Panc1 (cell line): Measurements from ENCODE around the gene PDE11A.

Experiments
- POLR2AphosphoS5 ChIP-seq: IDR thresholded peaks from 2 replicates; pipeline ENCODE4 v1.6.1; 2012; ENCODE audit warnings: mild to moderate bottlenecking, low read depth, low read length, moderate library complexity
- SIN3A ChIP-seq: IDR thresholded peaks from 2 replicates; pipeline ENCODE4 v1.6.1; 2012; ENCODE audit warnings: low read depth, mild to moderate bottlenecking, low read length, moderate library complexity, borderline replicate concordance; ENCODE audit not compliant: insufficient read depth
- TF ChIP-seq, protein P1 (sequence below): fragments of 450-650 bp; IDR thresholded peaks from 2 replicates; pipeline ENCODE4 v1.5.1; 2017; ENCODE audit warnings: mild to moderate bottlenecking
- TF ChIP-seq, protein P2 (sequence below), 2 experiments: IDR thresholded peaks; 2 replicates each; pipeline ENCODE4 v1.6.1; 2011 to 2012; ENCODE audit warnings: low read depth in 2 of 2, control low read depth in 1 of 2, low read length in 1 of 2, mild to moderate bottlenecking in 1 of 2, moderate library complexity in 1 of 2; ENCODE audit not compliant: insufficient read depth in 1 of 2

DNA sequence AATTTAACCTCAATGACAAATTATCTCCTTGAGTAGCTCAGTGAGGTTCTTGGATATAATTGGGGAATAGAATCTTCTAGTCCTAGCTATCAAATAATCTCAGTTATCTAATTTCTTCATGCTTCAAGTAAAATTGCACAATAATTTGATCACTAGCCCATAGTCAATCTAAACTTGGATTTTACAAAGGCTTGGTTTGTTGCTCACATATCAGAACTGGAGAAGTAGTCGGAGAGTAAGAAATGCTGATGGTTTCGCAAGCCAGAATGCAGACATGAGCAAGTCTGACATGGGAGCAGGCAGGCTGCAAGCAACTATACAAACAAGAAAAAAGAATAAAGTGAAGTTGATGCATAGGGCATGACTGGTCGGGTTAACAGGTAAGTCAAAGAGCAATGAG, 11.7 kb upstream of the PDE11A start:
- TF ChIP-seq, protein P1, sequence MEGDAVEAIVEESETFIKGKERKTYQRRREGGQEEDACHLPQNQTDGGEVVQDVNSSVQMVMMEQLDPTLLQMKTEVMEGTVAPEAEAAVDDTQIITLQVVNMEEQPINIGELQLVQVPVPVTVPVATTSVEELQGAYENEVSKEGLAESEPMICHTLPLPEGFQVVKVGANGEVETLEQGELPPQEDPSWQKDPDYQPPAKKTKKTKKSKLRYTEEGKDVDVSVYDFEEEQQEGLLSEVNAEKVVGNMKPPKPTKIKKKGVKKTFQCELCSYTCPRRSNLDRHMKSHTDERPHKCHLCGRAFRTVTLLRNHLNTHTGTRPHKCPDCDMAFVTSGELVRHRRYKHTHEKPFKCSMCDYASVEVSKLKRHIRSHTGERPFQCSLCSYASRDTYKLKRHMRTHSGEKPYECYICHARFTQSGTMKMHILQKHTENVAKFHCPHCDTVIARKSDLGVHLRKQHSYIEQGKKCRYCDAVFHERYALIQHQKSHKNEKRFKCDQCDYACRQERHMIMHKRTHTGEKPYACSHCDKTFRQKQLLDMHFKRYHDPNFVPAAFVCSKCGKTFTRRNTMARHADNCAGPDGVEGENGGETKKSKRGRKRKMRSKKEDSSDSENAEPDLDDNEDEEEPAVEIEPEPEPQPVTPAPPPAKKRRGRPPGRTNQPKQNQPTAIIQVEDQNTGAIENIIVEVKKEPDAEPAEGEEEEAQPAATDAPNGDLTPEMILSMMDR: no peak
- TF ChIP-seq, protein P2, sequence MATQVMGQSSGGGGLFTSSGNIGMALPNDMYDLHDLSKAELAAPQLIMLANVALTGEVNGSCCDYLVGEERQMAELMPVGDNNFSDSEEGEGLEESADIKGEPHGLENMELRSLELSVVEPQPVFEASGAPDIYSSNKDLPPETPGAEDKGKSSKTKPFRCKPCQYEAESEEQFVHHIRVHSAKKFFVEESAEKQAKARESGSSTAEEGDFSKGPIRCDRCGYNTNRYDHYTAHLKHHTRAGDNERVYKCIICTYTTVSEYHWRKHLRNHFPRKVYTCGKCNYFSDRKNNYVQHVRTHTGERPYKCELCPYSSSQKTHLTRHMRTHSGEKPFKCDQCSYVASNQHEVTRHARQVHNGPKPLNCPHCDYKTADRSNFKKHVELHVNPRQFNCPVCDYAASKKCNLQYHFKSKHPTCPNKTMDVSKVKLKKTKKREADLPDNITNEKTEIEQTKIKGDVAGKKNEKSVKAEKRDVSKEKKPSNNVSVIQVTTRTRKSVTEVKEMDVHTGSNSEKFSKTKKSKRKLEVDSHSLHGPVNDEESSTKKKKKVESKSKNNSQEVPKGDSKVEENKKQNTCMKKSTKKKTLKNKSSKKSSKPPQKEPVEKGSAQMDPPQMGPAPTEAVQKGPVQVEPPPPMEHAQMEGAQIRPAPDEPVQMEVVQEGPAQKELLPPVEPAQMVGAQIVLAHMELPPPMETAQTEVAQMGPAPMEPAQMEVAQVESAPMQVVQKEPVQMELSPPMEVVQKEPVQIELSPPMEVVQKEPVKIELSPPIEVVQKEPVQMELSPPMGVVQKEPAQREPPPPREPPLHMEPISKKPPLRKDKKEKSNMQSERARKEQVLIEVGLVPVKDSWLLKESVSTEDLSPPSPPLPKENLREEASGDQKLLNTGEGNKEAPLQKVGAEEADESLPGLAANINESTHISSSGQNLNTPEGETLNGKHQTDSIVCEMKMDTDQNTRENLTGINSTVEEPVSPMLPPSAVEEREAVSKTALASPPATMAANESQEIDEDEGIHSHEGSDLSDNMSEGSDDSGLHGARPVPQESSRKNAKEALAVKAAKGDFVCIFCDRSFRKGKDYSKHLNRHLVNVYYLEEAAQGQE (IDR thresholded peaks at IDR 0.05; ENCODE audit: insufficient read depth in 1 of 2, low read depth in 2 of 2, low read length in 1 of 2): no peak
- TF ChIP-seq SIN3A (no peak), POLR2AphosphoS5 (no peak)
